Tibial nerve (tissue), 4 donors: ENCODE data around the gene DYRK4.

Source experiments
- EP300 ChIP-seq, 2 donors: sonication (generic); formaldehyde crosslinking; IDR thresholded peaks; one replicate each; pipeline ENCODE4 v1.6.1; 2017; ENCODE audit warnings: antibody characterized with exemption in 2 of 2, mild to moderate bottlenecking in 1 of 2
- POLR2A ChIP-seq, 2 donors: fragments of 450-650 bp; IDR thresholded peaks; one replicate each; pipeline ENCODE4 v1.6.1; 2017; ENCODE audit warnings: antibody characterized with exemption in 2 of 2, mild to moderate bottlenecking in 2 of 2, moderate library complexity in 2 of 2
- TF ChIP-seq, protein P1 (sequence below), 5 experiments: fragments of 200-600 bp in 3 of 5; fragments of 450-650 bp in 2 of 5; sonication (generic) in 3 of 5; IDR thresholded peaks; one replicate each; pipeline ENCODE4 v1.5.1; 2016 to 2019; ENCODE audit warnings: antibody characterized with exemption in 5 of 5, mild to moderate bottlenecking in 3 of 5, moderate library complexity in 2 of 5

DNA sequence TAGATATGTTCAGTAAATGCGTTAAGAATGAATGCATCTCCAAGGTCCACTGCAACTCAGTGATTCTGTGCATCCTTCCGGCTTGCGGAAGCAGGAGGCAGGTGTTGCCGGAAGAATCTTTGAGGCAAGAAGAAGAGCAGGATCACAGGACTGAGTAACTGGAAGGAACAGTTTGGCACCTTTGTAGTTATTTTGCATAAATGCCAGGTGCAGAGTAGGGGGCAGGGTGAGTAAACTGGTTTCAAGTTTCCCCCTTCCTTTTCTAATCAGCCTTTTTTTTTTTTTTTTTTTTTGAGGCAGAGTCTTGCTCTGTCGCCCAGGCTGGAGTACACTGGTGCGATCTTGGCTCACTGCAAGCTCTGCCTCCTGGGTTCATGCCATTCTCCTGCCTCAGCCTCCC is 22.3 kb downstream of the DYRK4 start:
- TF ChIP-seq, protein P1, sequence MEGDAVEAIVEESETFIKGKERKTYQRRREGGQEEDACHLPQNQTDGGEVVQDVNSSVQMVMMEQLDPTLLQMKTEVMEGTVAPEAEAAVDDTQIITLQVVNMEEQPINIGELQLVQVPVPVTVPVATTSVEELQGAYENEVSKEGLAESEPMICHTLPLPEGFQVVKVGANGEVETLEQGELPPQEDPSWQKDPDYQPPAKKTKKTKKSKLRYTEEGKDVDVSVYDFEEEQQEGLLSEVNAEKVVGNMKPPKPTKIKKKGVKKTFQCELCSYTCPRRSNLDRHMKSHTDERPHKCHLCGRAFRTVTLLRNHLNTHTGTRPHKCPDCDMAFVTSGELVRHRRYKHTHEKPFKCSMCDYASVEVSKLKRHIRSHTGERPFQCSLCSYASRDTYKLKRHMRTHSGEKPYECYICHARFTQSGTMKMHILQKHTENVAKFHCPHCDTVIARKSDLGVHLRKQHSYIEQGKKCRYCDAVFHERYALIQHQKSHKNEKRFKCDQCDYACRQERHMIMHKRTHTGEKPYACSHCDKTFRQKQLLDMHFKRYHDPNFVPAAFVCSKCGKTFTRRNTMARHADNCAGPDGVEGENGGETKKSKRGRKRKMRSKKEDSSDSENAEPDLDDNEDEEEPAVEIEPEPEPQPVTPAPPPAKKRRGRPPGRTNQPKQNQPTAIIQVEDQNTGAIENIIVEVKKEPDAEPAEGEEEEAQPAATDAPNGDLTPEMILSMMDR (IDR thresholded peaks at IDR 0.05), result no peak
- TF ChIP-seq POLR2A (IDR thresholded peaks at IDR 0.05) (no peak), EP300 (IDR thresholded peaks at IDR 0.05) (no peak)
